GM06990 (cell line): ENCODE results near the gene METTL25.

Experiments used
- DNase-seq: peaks from one replicate; pipeline ENCODE4 v3.0.0-alpha.2; 2011; ENCODE audit not compliant: insufficient read length; ENCODE audit errors: extremely low read depth
- H3K27me3 ChIP-seq: replicated peaks from 2 replicates; pipeline ENCODE4 v1.6.0; 2011; ENCODE audit warnings: low read length; ENCODE audit not compliant: control insufficient read depth, insufficient read depth
- H3K36me3 ChIP-seq: 2 replicates; pipeline ENCODE4 v1.5.1; 2011; ENCODE audit warnings: low read length; ENCODE audit not compliant: control insufficient read depth, insufficient read depth
- H3K4me3 ChIP-seq: replicated peaks from 2 replicates; pipeline ENCODE4 v1.5.1; 2011; ENCODE audit warnings: low read depth, mild to moderate bottlenecking, control low read depth, low read length
- TF ChIP-seq, protein P1 (sequence below): IDR thresholded peaks from 2 replicates; pipeline ENCODE4 v1.5.1; 2011; ENCODE audit warnings: low read length, control low read depth, mild to moderate bottlenecking, inconsistent platforms; ENCODE audit not compliant: insufficient read depth, poor library complexity, severe bottlenecking

The METTL25 gene

DNA sequence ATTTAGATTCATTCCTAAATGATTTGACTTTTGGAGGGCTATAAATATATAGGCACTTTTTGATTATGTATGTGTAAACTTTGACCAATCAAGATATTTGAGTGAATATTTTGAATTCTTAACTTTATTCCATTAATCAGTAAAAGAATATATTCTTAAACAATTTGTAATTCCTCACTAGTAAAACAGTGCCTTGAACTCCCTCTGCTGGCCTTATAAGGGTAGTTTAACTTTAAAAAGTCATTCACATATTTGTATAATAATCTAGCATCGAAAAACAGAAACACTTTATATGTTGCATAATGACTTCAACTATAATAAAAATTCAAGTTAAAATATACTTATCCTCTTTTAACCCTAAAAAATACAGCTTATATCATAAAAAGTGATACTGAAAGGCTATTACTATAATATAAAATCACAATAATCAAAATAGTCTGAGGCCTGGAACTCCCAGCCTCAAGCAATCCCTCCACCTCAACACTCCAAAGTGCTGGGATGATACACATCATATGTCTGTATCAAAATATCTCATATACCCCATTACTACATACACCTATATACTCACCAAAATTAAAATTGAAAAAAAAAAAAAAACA is 31.3 kb upstream of the METTL25 start:
- no peaks in the 10 kb centered on the region for H3K27me3 ChIP-seq
- H3K4me3 ChIP-seq: no peak overlapping the region
- no peak for DNase-seq
- H3K36me3 ChIP-seq: no peaks in the 10 kb centered on the region
- TF ChIP-seq, protein P1, sequence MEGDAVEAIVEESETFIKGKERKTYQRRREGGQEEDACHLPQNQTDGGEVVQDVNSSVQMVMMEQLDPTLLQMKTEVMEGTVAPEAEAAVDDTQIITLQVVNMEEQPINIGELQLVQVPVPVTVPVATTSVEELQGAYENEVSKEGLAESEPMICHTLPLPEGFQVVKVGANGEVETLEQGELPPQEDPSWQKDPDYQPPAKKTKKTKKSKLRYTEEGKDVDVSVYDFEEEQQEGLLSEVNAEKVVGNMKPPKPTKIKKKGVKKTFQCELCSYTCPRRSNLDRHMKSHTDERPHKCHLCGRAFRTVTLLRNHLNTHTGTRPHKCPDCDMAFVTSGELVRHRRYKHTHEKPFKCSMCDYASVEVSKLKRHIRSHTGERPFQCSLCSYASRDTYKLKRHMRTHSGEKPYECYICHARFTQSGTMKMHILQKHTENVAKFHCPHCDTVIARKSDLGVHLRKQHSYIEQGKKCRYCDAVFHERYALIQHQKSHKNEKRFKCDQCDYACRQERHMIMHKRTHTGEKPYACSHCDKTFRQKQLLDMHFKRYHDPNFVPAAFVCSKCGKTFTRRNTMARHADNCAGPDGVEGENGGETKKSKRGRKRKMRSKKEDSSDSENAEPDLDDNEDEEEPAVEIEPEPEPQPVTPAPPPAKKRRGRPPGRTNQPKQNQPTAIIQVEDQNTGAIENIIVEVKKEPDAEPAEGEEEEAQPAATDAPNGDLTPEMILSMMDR: peak; percentile 47

DNA sequence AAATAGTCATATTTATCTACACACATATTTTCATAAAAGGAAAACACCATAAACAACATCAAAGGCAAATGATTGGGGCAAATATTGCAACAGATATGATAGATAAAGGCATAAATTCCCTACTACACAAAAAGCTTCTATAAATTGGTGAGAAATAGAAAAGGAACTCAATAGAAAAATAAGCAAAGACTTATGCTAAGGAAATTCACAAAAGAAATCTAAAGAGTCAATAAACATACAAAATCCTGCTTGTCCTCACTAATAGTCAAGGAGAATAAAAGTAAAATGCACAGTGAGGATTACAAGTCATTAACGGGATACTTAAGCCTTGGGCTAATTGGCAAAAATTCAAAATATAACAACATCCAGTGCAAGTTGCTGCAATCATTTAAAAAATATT is 30.5 kb upstream of the METTL25 start:
- DNase-seq: no peak
- TF ChIP-seq, protein P1: no peak
- no peaks in the 10 kb centered on the region for H3K27me3 ChIP-seq

DNA sequence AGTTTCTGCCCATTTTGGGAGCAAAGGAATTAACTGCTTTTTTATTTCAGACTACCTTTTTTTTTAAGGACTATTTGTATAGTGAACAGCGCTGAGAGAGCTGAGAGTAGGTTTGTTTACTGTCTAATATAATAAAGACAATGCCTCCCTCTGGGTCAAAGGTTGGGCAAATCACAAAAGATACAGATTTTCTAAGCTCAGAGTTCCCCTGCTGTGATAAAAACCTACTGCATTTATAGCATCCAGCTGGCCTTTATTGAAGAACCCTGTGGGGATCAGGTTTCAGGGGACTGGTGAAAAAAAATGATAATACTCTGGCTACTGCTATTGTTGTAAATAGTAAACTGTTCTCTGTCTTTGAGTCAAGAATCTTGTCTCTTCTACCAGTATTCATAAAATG is 28.8 kb upstream of the METTL25 start:
- no peak for DNase-seq

More for the DNA sequence above, 30.5 kb upstream of the METTL25 start:
- Histone ChIP-seq H3K4me3 (no peak overlapping the region), H3K36me3 (no peaks in the 10 kb centered on the region)

DNA sequence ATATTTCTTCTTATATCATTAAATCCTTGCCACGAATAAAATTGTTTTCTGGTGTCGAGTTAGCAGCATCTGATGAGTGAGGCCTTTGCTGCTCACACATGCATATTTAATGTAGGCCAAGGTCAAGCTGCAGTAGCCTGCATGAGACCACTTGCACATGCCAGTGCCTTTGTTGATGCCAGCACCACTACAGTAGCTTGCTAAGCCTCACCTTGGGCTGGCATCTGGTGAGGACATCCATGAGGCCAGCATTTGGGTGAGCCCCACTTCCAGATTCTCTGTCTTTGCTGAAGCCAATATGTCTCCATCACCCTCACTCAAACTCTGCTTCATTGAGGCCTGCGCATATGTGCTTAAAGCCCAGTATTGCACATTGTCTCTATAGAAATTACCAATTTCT is 8.2 kb upstream of the METTL25 start:
- no peak for DNase-seq
- peaks cover 4% of the 10 kb centered on the region; the same call in 1 of the 2 replicates for H3K36me3 ChIP-seq
- TF ChIP-seq, protein P1: no peak
- no peaks in the 10 kb centered on the region for H3K27me3 ChIP-seq
- no peak overlapping the region for H3K4me3 ChIP-seq

More for the DNA sequence above, 28.8 kb upstream of the METTL25 start:
- H3K4me3 ChIP-seq: no peak overlapping the region
- no peaks in the 10 kb centered on the region for H3K36me3 ChIP-seq
- H3K27me3 ChIP-seq: no peaks in the 10 kb centered on the region
- TF ChIP-seq, protein P1: no peak

DNA sequence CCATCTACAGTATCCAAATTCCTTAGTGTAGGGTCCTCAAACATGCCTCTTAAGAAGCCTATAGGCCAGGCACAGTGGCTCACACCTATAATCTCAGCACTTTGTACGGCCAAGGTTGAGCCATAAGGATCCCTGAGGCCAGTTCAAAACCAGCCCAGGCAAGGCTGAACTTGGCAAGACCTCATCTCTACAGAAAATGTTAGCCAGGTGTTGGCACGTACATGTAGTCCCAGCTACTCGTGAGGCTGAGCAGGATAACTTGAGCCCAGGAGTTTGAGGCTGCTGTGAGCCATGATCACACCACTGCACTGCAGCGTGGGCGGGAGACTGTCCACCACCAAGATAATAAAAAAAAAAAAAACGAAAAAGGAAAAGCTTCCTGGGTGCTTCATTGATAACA is 6.9 kb upstream of the METTL25 start:
- DNase-seq: no peak
- TF ChIP-seq, protein P1: no peak
- no peak overlapping the region for H3K4me3 ChIP-seq
- peaks cover 4% of the 10 kb centered on the region; the same call in 1 of the 2 replicates for H3K36me3 ChIP-seq
- no peaks in the 10 kb centered on the region for H3K27me3 ChIP-seq

DNA sequence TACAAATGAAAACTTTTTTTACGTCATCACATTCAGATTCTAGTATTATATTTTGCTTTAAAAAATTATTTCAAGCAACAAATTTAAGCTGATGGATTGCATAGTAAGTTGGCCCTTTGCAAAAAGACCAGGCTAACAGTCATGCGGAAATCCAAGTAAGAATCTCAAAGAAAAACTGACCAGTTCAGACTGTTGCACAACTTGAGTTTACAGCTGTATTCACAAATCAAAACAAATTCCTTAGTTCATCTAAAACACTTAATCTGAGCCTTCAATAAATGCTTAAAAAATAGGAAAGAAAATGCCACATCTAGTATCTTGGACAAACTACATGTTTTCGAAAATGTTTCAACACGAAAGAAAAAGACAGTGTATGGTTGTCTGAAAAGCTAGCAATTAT is 989 bp upstream of the METTL25 start:
- H3K27me3 ChIP-seq: no peaks in the 10 kb centered on the region
- peak overlapping the region; percentile 97 for H3K4me3 ChIP-seq
- H3K36me3 ChIP-seq: no peaks in the 10 kb centered on the region; the same call in 1 of the 2 replicates
- no peak for DNase-seq
- TF ChIP-seq, protein P1: no peak
